HUES64 (cell line): ENCODE data around the gene ARIH2.
"Not testable (repeated sequence)": the region's sequence is repeated elsewhere in the genome, so short reads cannot be mapped to it uniquely, and the experiment has no call there.

ENCODE experiments used
- H3K27ac ChIP-seq: 2 replicates; pipeline ENCODE4 v1.7.0; 2013; ENCODE audit warnings: low read depth, low read length, inconsistent platforms
- H3K27me3 ChIP-seq: 2 replicates; pipeline ENCODE4 v1.6.1; 2013; ENCODE audit warnings: mild to moderate bottlenecking, low read length; ENCODE audit not compliant: insufficient read depth
- H3K36me3 ChIP-seq: 2 replicates; pipeline ENCODE4 v1.6.1; 2013; ENCODE audit warnings: mild to moderate bottlenecking, low read length; ENCODE audit not compliant: insufficient read depth
- H3K4me1 ChIP-seq: 2 replicates; pipeline ENCODE4 v1.6.1; 2013; ENCODE audit warnings: mild to moderate bottlenecking, low read length, moderate library complexity; ENCODE audit not compliant: insufficient read depth
- H3K4me3 ChIP-seq: 2 replicates; pipeline ENCODE4 v1.5.1; 2013; ENCODE audit warnings: mild to moderate bottlenecking, low read length, moderate library complexity
- H3K9ac ChIP-seq: 2 replicates; pipeline ENCODE4 v1.6.1; 2013; ENCODE audit warnings: mild to moderate bottlenecking, low read depth, low read length
- H3K9me3 ChIP-seq: 2 replicates; pipeline ENCODE4 v1.6.1; 2013; ENCODE audit warnings: low read depth, low read length; ENCODE audit not compliant: insufficient read depth
- WGBS: fragments of 150-250, 120-280 bp; methylation state at CpG from one replicate; pipeline ENCODE4 v1.1.7; 2013; ENCODE audit warnings: missing lambda C conversion rate; 5-methylcytosine and 5-hydroxymethylcytosine counted together

Gene ARIH2

DNA sequence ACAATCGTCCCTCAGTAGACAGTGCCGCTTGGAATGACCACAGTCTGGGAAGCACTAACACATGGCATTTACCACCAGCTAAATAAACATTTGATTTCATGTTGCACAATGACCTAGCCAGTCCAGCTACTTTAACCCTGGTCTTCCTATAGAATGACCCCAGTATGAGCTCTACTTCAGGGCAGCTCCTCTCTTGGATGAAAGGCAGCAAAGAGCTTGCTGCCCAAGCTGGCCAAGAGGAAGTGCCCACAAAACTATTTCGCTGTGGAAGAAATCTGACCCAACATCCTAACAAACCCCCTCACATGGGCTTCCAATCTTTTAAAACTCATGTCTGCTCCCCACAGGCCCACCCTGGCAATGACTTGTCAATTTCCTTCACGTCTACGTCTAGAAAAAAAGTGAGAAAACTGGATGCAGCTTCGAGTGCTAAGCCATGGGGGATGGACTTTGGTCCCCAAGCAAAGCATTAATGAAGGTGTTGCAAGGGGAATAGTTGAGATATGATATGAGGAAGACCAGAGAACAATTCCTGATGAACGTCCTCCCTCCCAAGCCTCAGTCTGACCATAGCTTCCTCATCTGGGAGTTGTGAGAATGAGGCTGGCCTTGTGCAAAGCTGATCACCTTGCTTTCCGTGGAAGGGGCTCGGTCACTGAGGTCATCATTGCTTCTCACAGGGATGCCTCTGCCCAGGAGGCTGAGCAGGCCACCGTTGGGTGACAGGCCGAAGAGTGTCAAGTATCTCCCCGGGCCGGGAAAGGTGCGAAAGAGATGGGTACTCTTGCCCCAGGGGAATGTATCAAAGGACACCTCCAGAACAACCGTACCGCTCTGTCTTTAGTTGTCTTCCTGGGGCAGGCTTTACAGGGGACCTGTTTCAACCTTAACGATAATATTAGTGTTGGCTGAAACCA, 20.9 kb upstream of the ARIH2 start:
- Histone ChIP-seq H3K27me3 (no peaks in the 10 kb centered on the region), H3K27ac (no peak overlapping the region), H3K36me3 (no peaks in the 10 kb centered on the region), H3K9me3 (no peaks in the 10 kb centered on the region), H3K4me3 (peak overlapping the region; percentile 71), H3K9ac (no peak overlapping the region), H3K4me1 (0 out of 2 replicates have a peak, but pooled peaks cover 4% of the 10 kb centered on the region)
- WGBS = 60% methylated on average over 17 of the region's 17 CpGs

DNA sequence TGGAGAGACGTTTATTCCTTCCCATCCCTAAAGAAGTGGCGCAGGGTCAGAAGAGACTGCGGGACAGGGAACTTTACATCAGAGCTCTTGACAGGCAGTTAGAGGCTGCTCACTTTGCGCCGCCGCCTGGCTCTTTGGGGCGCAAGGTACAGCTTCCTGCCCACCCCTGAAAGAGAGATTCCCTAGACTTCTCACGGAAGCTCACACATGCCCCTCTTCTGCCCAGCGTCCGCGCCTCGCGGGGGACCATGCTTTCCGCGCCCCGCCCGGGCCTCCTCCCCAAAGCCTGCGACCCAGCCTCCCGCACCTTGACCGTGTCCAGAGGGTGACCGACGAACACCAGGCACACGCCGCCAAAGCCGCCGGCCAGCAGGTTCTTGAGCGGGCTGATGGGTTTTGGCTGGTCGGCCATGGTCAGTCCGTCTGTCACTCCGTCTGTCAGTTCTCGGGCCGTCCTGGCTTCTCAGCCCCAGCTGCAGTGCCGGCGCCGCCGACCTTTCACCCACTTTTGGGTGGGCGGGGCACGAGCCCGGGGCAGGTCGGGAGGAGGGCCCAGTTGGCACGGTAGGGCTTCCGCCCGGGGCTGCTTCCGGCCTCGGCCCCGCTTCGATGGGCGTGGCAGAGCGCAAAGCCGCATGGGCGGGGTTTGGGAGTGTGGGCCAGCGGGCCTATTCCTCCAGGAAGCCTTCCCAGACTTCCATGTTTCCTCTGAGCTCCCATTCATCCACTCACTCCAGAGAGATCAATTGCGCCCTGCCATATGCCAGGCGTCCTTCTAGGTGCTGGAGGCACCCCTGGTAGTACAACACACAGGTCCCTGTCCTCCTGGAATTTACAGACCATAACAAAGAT, 20.0 kb upstream of the ARIH2 start, which contains the start of gene SLC25A20:
Gene SLC25A20, minus strand, starts transcription at position 500 of the 852 bp plus-strand sequence. Its CDS starts 88 bp downstream, at position 412.
- Histone ChIP-seq H3K9ac (no peak within 1 kb of the TSS; the same call in 1 of the 2 replicates), H3K36me3 (no peaks in the 10 kb centered on the region), H3K4me1 (0 out of 2 replicates have a peak, but pooled peaks cover 4% of the 10 kb centered on the region), H3K4me3 (peak within 1 kb of the TSS; percentile 71), H3K27ac (no peak within 1 kb of the TSS), H3K9me3 (no peaks in the 10 kb centered on the region), H3K27me3 (no peaks in the 10 kb centered on the region)
- WGBS = 2% methylated on average over 54 of the region's 54 CpGs

DNA sequence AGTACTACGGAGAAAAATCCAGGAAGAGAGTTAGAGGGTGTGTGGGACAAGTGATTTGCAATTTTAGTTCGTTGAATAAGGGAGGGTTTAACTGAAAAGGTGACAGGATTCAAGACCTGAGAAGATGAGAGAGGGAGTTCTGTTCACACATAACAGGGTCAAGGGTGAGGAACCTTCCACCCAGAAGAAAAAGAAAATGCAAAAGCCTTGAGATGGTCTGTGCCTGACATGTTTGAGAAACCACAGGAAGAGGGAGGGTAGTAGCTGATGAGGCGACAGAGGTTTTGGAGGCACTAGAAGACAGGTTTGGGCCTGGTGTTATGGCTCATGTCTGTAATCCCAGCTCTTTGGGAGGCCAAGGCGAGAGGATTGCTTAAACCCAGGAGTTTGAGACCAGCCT, 19.4 kb upstream of the ARIH2 start:
- H3K27ac ChIP-seq = no peak overlapping the region
- no peaks in the 10 kb centered on the region for H3K9me3 ChIP-seq
- no peaks in the 10 kb centered on the region for H3K27me3 ChIP-seq
- H3K4me1 ChIP-seq = 0 out of 2 replicates have a peak, but pooled peaks cover 4% of the 10 kb centered on the region
- peak overlapping the region; percentile 71 for H3K4me3 ChIP-seq
- H3K9ac ChIP-seq = no peak overlapping the region
- no peaks in the 10 kb centered on the region for H3K36me3 ChIP-seq
- WGBS = 88% methylated on average over 4 of the region's 4 CpGs

DNA sequence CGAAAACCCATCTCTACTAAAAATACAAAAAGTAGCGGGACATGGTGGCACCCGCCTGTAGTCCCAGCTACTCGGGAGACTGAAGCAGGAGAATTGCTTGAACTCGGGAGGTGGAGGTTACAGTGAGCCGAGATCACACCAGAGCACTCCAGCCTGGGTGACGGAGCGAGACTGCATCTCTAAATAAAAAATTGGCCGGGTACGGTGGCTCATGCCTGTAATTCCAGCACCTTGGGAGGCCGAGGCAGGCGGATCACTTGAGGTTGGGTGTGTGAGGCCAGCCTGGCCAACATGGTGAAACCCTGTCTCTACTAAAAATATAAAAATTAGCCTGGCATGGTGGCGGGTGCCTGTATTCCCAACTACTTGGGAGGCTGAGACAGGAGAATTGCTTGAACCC, 11.6 kb upstream of the ARIH2 start:
- H3K4me1 ChIP-seq, H3K4me3 ChIP-seq, H3K27ac ChIP-seq, H3K9ac ChIP-seq, H3K27me3 ChIP-seq, H3K9me3 ChIP-seq, H3K36me3 ChIP-seq: not testable (repeated sequence)
- whole genome bisulfite sequencing = 94% methylated on average over 13 of the region's 13 CpGs

DNA sequence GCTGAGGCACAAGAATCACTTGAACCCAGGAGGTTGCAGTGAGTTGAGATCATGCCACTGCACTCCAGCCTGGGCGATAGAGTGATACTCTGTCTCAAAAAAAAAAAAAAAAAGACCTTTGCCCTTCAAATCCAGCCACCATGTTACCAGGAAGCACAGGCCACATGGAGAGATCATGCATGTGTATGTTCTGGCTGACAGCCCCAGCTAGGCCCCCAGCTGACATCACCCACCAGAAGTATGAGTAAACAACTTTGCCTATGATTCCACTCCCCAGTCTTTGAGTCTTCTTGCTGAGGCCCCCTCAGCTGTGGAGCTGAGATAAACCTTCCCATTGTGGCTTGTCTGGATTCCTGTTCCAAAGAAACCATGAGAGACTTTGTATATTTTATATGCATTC, 3.3 kb upstream of the ARIH2 start:
- Histone ChIP-seq H3K4me3 (no peak overlapping the region), H3K27ac (no peak overlapping the region), H3K4me1 (no peaks in the 10 kb centered on the region; the same call in 1 of the 2 replicates), H3K9ac (no peak overlapping the region), H3K36me3 (no peaks in the 10 kb centered on the region), H3K9me3 (no peaks in the 10 kb centered on the region), H3K27me3 (no peaks in the 10 kb centered on the region)
- WGBS = 100% methylated on average over 1 of the region's 1 CpG

DNA sequence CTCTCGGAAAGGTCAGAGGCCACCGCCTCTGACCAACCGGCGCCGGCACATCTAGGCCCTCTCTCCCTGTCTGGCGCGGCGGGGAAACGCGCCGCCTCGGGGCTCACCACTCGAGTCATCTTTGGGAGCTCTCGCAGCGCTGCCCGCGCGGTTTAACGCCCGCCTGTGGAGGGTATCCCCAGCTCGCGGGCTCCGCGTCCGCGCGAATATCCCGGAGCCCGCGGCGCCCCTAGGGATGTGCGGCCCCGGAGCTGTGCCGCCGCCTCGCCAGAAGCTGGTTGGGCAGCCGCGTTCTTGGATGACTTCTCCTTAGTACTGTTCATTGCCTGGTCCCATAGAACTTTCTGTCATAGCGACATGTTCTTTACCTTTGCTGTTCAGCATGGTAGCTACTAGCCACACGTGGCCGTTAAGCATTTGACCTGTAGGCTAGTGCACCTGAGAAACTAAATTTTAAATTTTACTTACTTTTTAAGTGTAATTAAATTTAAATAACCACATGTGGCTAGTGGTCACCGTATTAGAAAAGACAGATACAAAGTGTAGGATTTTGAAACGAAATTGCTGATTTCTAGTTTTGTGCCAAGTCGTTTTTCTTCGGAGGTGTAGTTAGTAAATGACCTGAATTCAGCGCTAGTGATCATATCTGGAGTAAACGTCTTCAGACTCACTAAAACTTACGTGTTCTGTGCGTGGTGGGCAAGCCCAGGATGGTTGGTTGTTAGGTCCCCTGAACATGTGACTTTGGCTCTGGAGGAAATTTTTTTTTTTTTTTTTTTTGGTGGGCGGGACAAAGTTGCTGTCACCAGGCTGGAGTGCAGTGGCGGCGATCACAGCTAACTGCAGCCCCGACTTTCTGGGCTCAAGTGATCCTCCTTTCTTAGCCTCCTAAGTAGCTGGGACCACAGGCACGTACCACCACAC, 835 bp downstream of the ARIH2 start:
- H3K27me3 ChIP-seq = no peaks in the 10 kb centered on the region
- H3K4me1 ChIP-seq = no peaks in the 10 kb centered on the region; the same call in 1 of the 2 replicates
- H3K9ac ChIP-seq = peak overlapping the region; percentile 84
- peak overlapping the region; percentile 81 for H3K4me3 ChIP-seq
- peaks cover 30% of the 10 kb centered on the region for H3K36me3 ChIP-seq
- WGBS = 4% methylated on average over 54 of the region's 54 CpGs
- H3K9me3 ChIP-seq = no peaks in the 10 kb centered on the region
- H3K27ac ChIP-seq = peak overlapping the region; percentile 94

DNA sequence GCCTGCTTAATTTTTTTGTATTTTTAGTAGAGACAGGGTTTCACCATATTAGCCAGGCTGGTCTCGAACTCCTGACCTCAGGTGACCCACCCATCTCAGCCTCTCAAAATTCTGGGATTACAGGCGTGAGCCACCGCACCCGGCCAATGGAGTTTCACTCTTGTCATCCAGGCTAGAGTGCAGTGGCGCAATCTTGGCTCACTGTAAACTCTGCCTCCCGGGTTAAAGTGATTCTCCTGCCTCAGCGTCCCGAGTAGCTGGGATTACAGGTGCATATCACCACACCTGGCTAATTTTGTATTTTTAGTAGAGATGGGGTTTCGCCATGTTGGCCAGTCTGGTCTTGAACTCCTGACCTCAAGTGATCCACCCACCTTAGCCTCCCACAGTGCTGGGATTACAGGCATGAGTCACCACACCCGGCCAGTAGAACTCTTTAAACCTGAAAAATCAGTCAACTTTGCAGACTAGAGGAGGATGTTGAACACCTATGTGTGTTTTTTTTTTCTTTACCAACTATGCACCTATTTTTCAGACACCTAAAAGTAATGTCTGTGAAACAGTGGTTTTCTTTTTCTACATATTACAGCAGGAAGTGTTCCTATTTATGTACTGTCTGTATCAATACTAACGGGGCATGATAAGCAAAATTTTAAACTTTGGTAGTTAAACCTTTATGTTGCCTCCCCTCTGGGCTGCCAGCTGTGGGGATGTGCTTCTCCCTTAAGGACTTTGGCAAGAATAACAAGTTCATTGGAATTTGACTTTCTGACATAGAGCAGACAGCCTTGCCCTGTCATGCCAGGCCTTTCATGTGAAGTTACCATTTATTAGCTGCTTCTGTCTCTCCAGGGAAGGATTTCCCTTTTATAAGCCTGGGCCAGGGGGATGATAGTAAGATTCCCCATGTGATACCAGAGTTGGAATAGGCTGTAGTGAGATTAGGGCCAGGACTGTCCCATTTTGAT, 8.1 kb downstream of the ARIH2 start:
- H3K9me3 ChIP-seq = no peaks in the 10 kb centered on the region
- no peak overlapping the region for H3K4me3 ChIP-seq
- H3K27me3 ChIP-seq = no peaks in the 10 kb centered on the region
- H3K4me1 ChIP-seq = no peaks in the 10 kb centered on the region
- H3K27ac ChIP-seq = no peak overlapping the region
- no peak overlapping the region for H3K9ac ChIP-seq
- H3K36me3 ChIP-seq = peaks cover 86% of the 10 kb centered on the region
- 95% methylated on average over 11 of the region's 11 CpGs for WGBS

DNA sequence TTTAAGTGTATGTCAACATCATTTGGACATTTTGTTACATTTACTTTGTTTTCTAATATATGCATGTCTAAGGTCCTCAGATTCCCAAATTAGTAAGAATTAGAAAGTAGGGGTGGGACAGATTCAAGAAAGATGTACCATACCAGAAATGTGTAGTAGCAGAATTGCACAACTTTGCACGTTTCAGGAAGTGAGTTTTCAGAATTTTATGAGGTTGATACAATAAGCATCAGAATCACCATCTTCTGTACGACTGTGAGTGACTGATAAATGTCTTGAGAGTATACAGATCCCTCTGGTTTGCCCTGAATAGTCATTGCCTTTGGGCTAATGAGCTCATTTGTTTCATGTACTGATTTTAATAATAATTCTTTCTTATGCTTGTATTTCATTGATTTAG, 9.3 kb downstream of the ARIH2 start:
- Histone ChIP-seq H3K4me1 (no peaks in the 10 kb centered on the region), H3K27ac (no peak overlapping the region), H3K27me3 (no peaks in the 10 kb centered on the region), H3K36me3 (peaks cover 82% of the 10 kb centered on the region), H3K4me3 (no peak overlapping the region), H3K9me3 (no peaks in the 10 kb centered on the region), H3K9ac (no peak overlapping the region)
- WGBS = 94% methylated on average over 2 of the region's 2 CpGs

DNA sequence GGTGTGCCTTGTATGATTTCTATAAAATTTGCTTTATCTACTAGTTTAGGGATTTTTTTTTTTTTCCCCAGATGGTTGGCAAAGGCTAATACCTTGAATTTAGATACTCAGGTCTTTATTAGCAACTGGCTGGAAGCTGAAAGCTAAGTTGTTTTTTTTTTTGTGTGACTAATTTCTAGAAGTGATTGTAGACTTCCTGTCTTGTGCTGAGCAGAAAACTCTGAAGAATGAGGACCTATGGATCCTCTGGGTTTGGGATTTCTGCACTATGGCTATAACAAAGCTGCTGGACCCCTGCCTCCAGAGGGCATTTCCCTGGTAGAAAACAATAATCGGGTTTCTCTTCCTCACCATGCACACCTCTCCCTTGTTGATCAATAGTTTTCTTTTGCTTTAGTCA, 10.0 kb downstream of the ARIH2 start:
- H3K9me3 ChIP-seq = no peaks in the 10 kb centered on the region
- no peaks in the 10 kb centered on the region for H3K4me1 ChIP-seq
- H3K36me3 ChIP-seq = peaks cover 81% of the 10 kb centered on the region

More for the DNA sequence above, 10.0 kb downstream of the ARIH2 start:
- Histone ChIP-seq H3K9ac (no peak overlapping the region), H3K27ac (no peak overlapping the region), H3K4me3 (no peak overlapping the region), H3K27me3 (no peaks in the 10 kb centered on the region)
- 100% methylated on average over 1 of the region's 1 CpG for WGBS
